Measurements from ENCODE around the gene CFLAR.
A peak's percentile ranks its signal among the peaks of the same experiment; 100 is the strongest.
"Not testable (repeated sequence)": the region's sequence is repeated elsewhere in the genome, so short reads cannot be mapped to it uniquely, and the experiment has no call there.

CFLAR gene

GRCh38 chr2:201116115-201116958 is at the start of gene CFLAR:
TSS of gene CFLAR (plus strand) at chr2:201116164. CDS start at chr2:201129866, 13,702 bp downstream.
- peak; percentile 81 for DNase-seq (ENCODE audit: low read depth)

- no peak for DNase-seq (ENCODE audit: low read depth)
Measured at GRCh38 chr2:201070948-201071478, 45.0 kb upstream of the CFLAR start.

- DNase-seq (ENCODE audit: low read depth): peak; percentile 84
Measured at GRCh38 chr2:201071479-201072200, 44.3 kb upstream of the CFLAR start, which contains the start of the genes HYCC2 and NDUFB3. TSS of gene HYCC2 (minus strand) at chr2:201071671. CDS start at chr2:201024009, 47,662 bp downstream. TSS of gene NDUFB3 (plus strand) at chr2:201072001. CDS start at chr2:201078883, 6,882 bp downstream.

GRCh38 chr2:201072201-201072530 is 43.8 kb upstream of the CFLAR start:
- no peak for DNase-seq (ENCODE audit: low read depth)

GRCh38 chr2:201073071-201073470 is 42.9 kb upstream of the CFLAR start:
- DNase-seq (ENCODE audit: low read depth): no peak

- DNase-seq (ENCODE audit: low read depth): no peak
Measured at GRCh38 chr2:201074996-201075395, 41.0 kb upstream of the CFLAR start.

- no peak for DNase-seq (ENCODE audit: low read depth)
Measured at GRCh38 chr2:201084863-201085262, 31.1 kb upstream of the CFLAR start.

GRCh38 chr2:201090574-201090973 is 25.4 kb upstream of the CFLAR start:
- DNase-seq (ENCODE audit: low read depth): no peak

GRCh38 chr2:201093573-201093972 is 22.4 kb upstream of the CFLAR start:
- no peak for DNase-seq (ENCODE audit: low read depth)

- no peak for DNase-seq (ENCODE audit: low read depth)
Measured at GRCh38 chr2:201100497-201100896, 15.5 kb upstream of the CFLAR start.

GRCh38 chr2:201105759-201106158 is 10.2 kb upstream of the CFLAR start:
- DNase-seq (ENCODE audit: low read depth): no peak

GRCh38 chr2:201107624-201108023 is 8.3 kb upstream of the CFLAR start:
- DNase-seq (ENCODE audit: low read depth): no peak

- DNase-seq (ENCODE audit: low read depth): no peak
Measured at GRCh38 chr2:201108341-201108740, 7.6 kb upstream of the CFLAR start.

- no peak for DNase-seq (ENCODE audit: low read depth)
Measured at GRCh38 chr2:201109186-201109585, 6.8 kb upstream of the CFLAR start.

- DNase-seq (ENCODE audit: low read depth): no peak
Measured at GRCh38 chr2:201110615-201111014, 5.3 kb upstream of the CFLAR start.

GRCh38 chr2:201111096-201111495 is 4.9 kb upstream of the CFLAR start:
- no peak for DNase-seq (ENCODE audit: low read depth)

- DNase-seq (ENCODE audit: low read depth): no peak
Measured at GRCh38 chr2:201114350-201114749, 1.6 kb upstream of the CFLAR start.

- no peak for DNase-seq (ENCODE audit: low read depth)
Measured at GRCh38 chr2:201114846-201115245, 1.1 kb upstream of the CFLAR start.

GRCh38 chr2:201116959-201117734 is 1.2 kb downstream of the CFLAR start:
- no peak for DNase-seq (ENCODE audit: low read depth)

- not testable (repeated sequence) for DNase-seq (ENCODE audit: low read depth)
Measured at GRCh38 chr2:201117735-201118094, 1.8 kb downstream of the CFLAR start.

GRCh38 chr2:201118121-201118960 is 2.4 kb downstream of the CFLAR start:
- peak; percentile 81 for DNase-seq (ENCODE audit: low read depth)

Measured in activated T-cell treated with anti-CD3 and anti-CD28 coated beads for 48 hours (primary cell).